ENCODE data around the gene ATG5. TPM values are rescaled to one million over a fixed set of nuclear protein-coding genes. Genes with fewer than 3 reads are reported as not detected.

The ATG5 gene
- total RNA-seq, 1 donor from 2014 or later, result 25.5 TPM

- TF ChIP-seq CTCF (conservative IDR thresholded peaks at IDR 0.05; ENCODE audit: low read depth, low read length), result no peak
- no peak overlapping the region for H3K4me3 ChIP-seq (ENCODE audit: low read depth, low read length)
- no peak for DNase-seq (ENCODE audit: low read depth)
Observed at GRCh38 chr6:106177786-106178185, 147.8 kb downstream of the ATG5 start.

GRCh38 chr6:106173124-106173879 is 152.3 kb downstream of the ATG5 start:
- H3K4me3 ChIP-seq (ENCODE audit: low read depth, low read length), result no peak overlapping the region
- no peak for TF ChIP-seq CTCF (conservative IDR thresholded peaks at IDR 0.05; ENCODE audit: low read depth, low read length)
- no peak for DNase-seq (ENCODE audit: low read depth)

DNA sequence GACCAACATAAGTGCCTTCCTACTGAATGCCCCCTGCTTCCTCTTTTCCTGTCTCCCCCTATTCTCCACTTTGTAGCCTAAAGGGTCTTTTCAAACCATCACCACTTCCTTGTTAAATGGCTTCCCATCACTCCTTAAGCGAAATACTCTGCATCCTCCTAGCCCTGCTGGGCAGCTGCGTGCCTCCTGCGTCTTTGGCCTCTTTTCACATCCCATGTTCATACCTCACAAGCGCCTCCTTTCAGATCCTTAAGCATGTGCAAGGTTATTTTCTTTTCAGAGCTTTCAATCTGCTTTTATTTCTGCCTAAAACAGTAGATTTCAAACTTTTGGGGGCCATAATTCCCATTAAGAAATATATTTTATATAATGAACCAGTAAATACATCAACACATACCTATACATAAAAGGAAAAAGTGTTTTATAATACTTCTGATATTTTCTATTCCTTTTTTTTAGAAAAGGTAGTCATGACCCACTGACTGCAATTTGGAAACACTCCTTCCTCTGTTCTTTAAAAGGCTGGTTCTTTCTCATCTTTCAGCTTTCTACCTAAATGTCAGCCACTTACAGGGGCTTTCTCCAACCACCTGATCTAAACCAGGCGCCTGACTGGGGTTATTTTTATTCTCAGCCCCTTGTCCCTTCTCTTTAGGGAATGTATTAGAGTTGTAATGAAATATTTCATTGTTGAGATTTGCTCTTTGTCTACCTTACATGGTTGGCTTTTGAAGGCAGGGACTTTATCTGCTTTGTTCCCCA is 155.3 kb downstream of the ATG5 start:
- no peak for DNase-seq (ENCODE audit: low read depth)
- H3K4me3 ChIP-seq (ENCODE audit: low read depth, low read length), result no peak overlapping the region
- no peak for TF ChIP-seq CTCF (conservative IDR thresholded peaks at IDR 0.05; ENCODE audit: low read depth, low read length)

- no peak overlapping the region for H3K4me3 ChIP-seq (ENCODE audit: low read depth, low read length)
- TF ChIP-seq CTCF (conservative IDR thresholded peaks at IDR 0.05; ENCODE audit: low read depth, low read length), result no peak
- no peak for DNase-seq (ENCODE audit: low read depth)
Observed at GRCh38 chr6:106169517-106169916, 156.0 kb downstream of the ATG5 start.

- no peak for DNase-seq (ENCODE audit: low read depth)
- TF ChIP-seq CTCF (conservative IDR thresholded peaks at IDR 0.05; ENCODE audit: low read depth, low read length), result no peak
- no peak overlapping the region for H3K4me3 ChIP-seq (ENCODE audit: low read depth, low read length)
Observed at GRCh38 chr6:106168097-106168888, 157.3 kb downstream of the ATG5 start.

GRCh38 chr6:106167096-106167814 is 158.3 kb downstream of the ATG5 start:
- TF ChIP-seq CTCF (conservative IDR thresholded peaks at IDR 0.05; ENCODE audit: low read depth, low read length), result no peak
- no peak for DNase-seq (ENCODE audit: low read depth)
- H3K4me3 ChIP-seq (ENCODE audit: low read depth, low read length), result no peak overlapping the region

All from epithelial cell of proximal tubule (primary cell).